HEK293 (cell line): ENCODE results near the gene TNNT2.

ENCODE experiments used
- CTCF ChIA-PET: fragments of 350-600 bp; formaldehyde crosslinking; extraction: SDS; loops from one replicate; lab custom pipeline; 2021; ENCODE audit warnings: antibody characterized with exemption; lab: Yijun Ruan, JAX
- POLR2A ChIA-PET: fragments of 300-600 bp; formaldehyde crosslinking; extraction: SDS; loops from one replicate; lab custom pipeline; 2020; ENCODE audit warnings: antibody characterized with exemption, inconsistent platforms; lab: Yijun Ruan, JAX
- H3K27ac ChIP-seq: fragments of 200-500 bp; sonication (Bioruptor generic); 2 replicates; pipeline ENCODE4 v1.5.1; 2014; ENCODE audit warnings: low read depth, low read length, control low read depth, inconsistent platforms; ENCODE audit errors: extremely low read depth
- H3K36me3 ChIP-seq, 2 experiments: fragments of 200-500 bp in 1 of 2; sonication (Bioruptor generic) in 1 of 2; 1 replicate in 1 of 2; 2 replicates in 1 of 2; pipeline ENCODE4 v1.5.1; 2014 to 2017; ENCODE audit warnings: inconsistent platforms in 2 of 2, low read length in 2 of 2; ENCODE audit not compliant: control insufficient read depth in 2 of 2, insufficient read depth in 1 of 2
- H3K4me1 ChIP-seq: fragments of 200-500 bp; sonication (Bioruptor generic); 2 replicates; pipeline ENCODE4 v1.5.1; 2014; ENCODE audit warnings: mild to moderate bottlenecking, low read length, inconsistent platforms; ENCODE audit not compliant: control insufficient read depth, insufficient read depth
- H3K4me3 ChIP-seq: 2 replicates; pipeline ENCODE4 v1.5.1; 2011; ENCODE audit warnings: low read depth, mild to moderate bottlenecking, control low read depth, low read length, moderate library complexity
- H3K9me3 ChIP-seq: fragments of 200-500 bp; sonication (Bioruptor generic); 2 replicates; pipeline ENCODE4 v1.5.1; 2014; ENCODE audit warnings: low read depth, low read length, inconsistent platforms; ENCODE audit not compliant: control insufficient read depth, insufficient read depth
- PRDM1 ChIP-seq: fragments of 450-650 bp; formaldehyde crosslinking; IDR thresholded peaks from 2 replicates; pipeline ENCODE4; 2016; ENCODE audit warnings: missing biosample characterization, missing genetic modification characterization
- PRDM10 ChIP-seq: fragments of 450-650 bp; formaldehyde crosslinking; IDR thresholded peaks from 2 replicates; pipeline ENCODE4 v1.5.1; 2016; ENCODE audit warnings: missing biosample characterization, missing genetic modification characterization
- RBAK ChIP-seq: fragments of 450-650 bp; formaldehyde crosslinking; IDR thresholded peaks from 2 replicates; pipeline ENCODE4 v1.5.1; 2016; ENCODE audit warnings: missing biosample characterization, missing genetic modification characterization
- TCF7L2 ChIP-seq: IDR thresholded peaks from 2 replicates; pipeline ENCODE4 v1.6.1; 2011; ENCODE audit warnings: low read depth, mild to moderate bottlenecking, inconsistent platforms, low read length, moderate library complexity, borderline replicate concordance
- ZBTB8A ChIP-seq: fragments of 450-650 bp; formaldehyde crosslinking; IDR thresholded peaks from 2 replicates; pipeline ENCODE4 v1.5.1; 2016; ENCODE audit warnings: missing biosample characterization, missing genetic modification characterization
- ZIC2 ChIP-seq: fragments of 450-650 bp; formaldehyde crosslinking; IDR thresholded peaks from 2 replicates; pipeline ENCODE4 v1.5.1; 2016; ENCODE audit warnings: missing biosample characterization, missing genetic modification characterization
- ZNF132 ChIP-seq: fragments of 450-650 bp; formaldehyde crosslinking; IDR thresholded peaks from 2 replicates; pipeline ENCODE4 v1.5.1; 2017; ENCODE audit warnings: missing biosample characterization, missing genetic modification characterization, borderline replicate concordance
- ZNF155 ChIP-seq: fragments of 450-650 bp; formaldehyde crosslinking; IDR thresholded peaks from 2 replicates; pipeline ENCODE4 v1.5.1; 2016; ENCODE audit warnings: missing biosample characterization, missing genetic modification characterization
- ZNF175 ChIP-seq: fragments of 450-650 bp; formaldehyde crosslinking; IDR thresholded peaks from 2 replicates; pipeline ENCODE4 v1.5.1; 2016; ENCODE audit warnings: missing biosample characterization, missing genetic modification characterization
- ZNF19 ChIP-seq: fragments of 450-650 bp; formaldehyde crosslinking; IDR thresholded peaks from 2 replicates; pipeline ENCODE4; 2016; ENCODE audit warnings: missing biosample characterization, missing genetic modification characterization, low read depth
- ZNF211 ChIP-seq: fragments of 450-650 bp; formaldehyde crosslinking; IDR thresholded peaks from 2 replicates; pipeline ENCODE4 v1.5.1; 2016; ENCODE audit warnings: low read depth, missing biosample characterization, missing genetic modification characterization
- ZNF23 ChIP-seq: fragments of 450-650 bp; formaldehyde crosslinking; IDR thresholded peaks from 2 replicates; pipeline ENCODE4 v1.5.1; 2016; ENCODE audit warnings: missing biosample characterization, missing genetic modification characterization, borderline replicate concordance
- ZNF311 ChIP-seq: fragments of 450-650 bp; formaldehyde crosslinking; IDR thresholded peaks from 2 replicates; pipeline ENCODE4 v1.5.1; 2017; ENCODE audit warnings: missing biosample characterization, missing genetic modification characterization, borderline replicate concordance
- ZNF335 ChIP-seq: fragments of 450-650 bp; formaldehyde crosslinking; conservative IDR thresholded peaks from 2 replicates; pipeline ENCODE4 v1.5.1; 2016; ENCODE audit warnings: missing biosample characterization, missing genetic modification characterization
- ZNF391 ChIP-seq: fragments of 450-650 bp; formaldehyde crosslinking; IDR thresholded peaks from 2 replicates; pipeline ENCODE4 v1.5.1; 2016; ENCODE audit warnings: low read depth, missing biosample characterization, missing genetic modification characterization, borderline replicate concordance
- ZNF423 ChIP-seq: fragments of 450-650 bp; formaldehyde crosslinking; IDR thresholded peaks from 2 replicates; pipeline ENCODE4 v1.5.1; 2016; ENCODE audit warnings: missing biosample characterization, missing genetic modification characterization
- ZNF518A ChIP-seq: fragments of 450-650 bp; formaldehyde crosslinking; conservative IDR thresholded peaks from 2 replicates; pipeline ENCODE4 v1.5.1; 2016; ENCODE audit warnings: low read depth, missing biosample characterization, missing genetic modification characterization
- ZNF621 ChIP-seq: fragments of 450-650 bp; formaldehyde crosslinking; IDR thresholded peaks from 2 replicates; pipeline ENCODE4 v1.5.1; 2017; ENCODE audit warnings: missing biosample characterization, missing genetic modification characterization
- ZNF624 ChIP-seq: fragments of 450-650 bp; formaldehyde crosslinking; IDR thresholded peaks from 2 replicates; pipeline ENCODE4 v1.5.1; 2017; ENCODE audit warnings: missing biosample characterization, missing genetic modification characterization
- ZNF626 ChIP-seq: fragments of 450-650 bp; sonication (Bioruptor Pico); formaldehyde crosslinking; IDR thresholded peaks from 2 replicates; pipeline ENCODE4 v1.5.1; 2018; ENCODE audit warnings: missing biosample characterization, missing genetic modification characterization, inconsistent platforms
- ZNF670 ChIP-seq: fragments of 450-650 bp; formaldehyde crosslinking; IDR thresholded peaks from 2 replicates; pipeline ENCODE4 v1.5.1; 2016; ENCODE audit warnings: missing biosample characterization, missing genetic modification characterization, low read depth
- ZNF701 ChIP-seq: fragments of 450-650 bp; formaldehyde crosslinking; IDR thresholded peaks from 2 replicates; pipeline ENCODE4 v1.5.1; 2016; ENCODE audit warnings: missing biosample characterization, missing genetic modification characterization
- ZNF76 ChIP-seq: fragments of 450-650 bp; formaldehyde crosslinking; IDR thresholded peaks from 2 replicates; pipeline ENCODE4; 2016; ENCODE audit warnings: low read depth, missing biosample characterization, missing genetic modification characterization, borderline replicate concordance
- ZNF792 ChIP-seq: fragments of 450-650 bp; formaldehyde crosslinking; IDR thresholded peaks from 2 replicates; pipeline ENCODE4 v1.5.1; 2016; ENCODE audit warnings: missing biosample characterization, missing genetic modification characterization
- TF ChIP-seq, protein P1 (sequence below): fragments of 450-650 bp; formaldehyde crosslinking; IDR thresholded peaks from 2 replicates; pipeline ENCODE4 v1.5.1; 2016; ENCODE audit warnings: missing biosample characterization, missing genetic modification characterization
- TF ChIP-seq, protein P2 (sequence below): IDR thresholded peaks from 2 replicates; pipeline ENCODE4 v1.6.1; 2011; ENCODE audit warnings: mild to moderate bottlenecking, low read depth, low read length, borderline replicate concordance
- TF ChIP-seq, protein P3 (sequence below): fragments of 450-650 bp; formaldehyde crosslinking; IDR thresholded peaks from 2 replicates; pipeline ENCODE4 v1.5.1; 2016; ENCODE audit warnings: missing biosample characterization, missing genetic modification characterization

TNNT2 gene

GRCh38 chr1:201309416-201309815, 68.1 kb downstream of the TNNT2 start:
- CTCF ChIA-PET = interaction anchor here (0.6 to 4.8 kb wide), 9 partner anchors 10 to 192 kb away, joined by 3 to 44 read pairs (median 3); no protein-coding TSS in a partner anchor
- Histone ChIP-seq H3K27ac (no peak overlapping the region), H3K36me3 (no peaks in the 10 kb centered on the region), H3K4me3 (no peak overlapping the region), H3K4me1 (no peaks in the 10 kb centered on the region; the same call in 1 of the 2 replicates), H3K9me3 (no peaks in the 10 kb centered on the region)
- POLR2A ChIA-PET = interaction anchor here (1.5 kb wide), 1 partner anchor 10 kb away, joined by 3 read pairs; no protein-coding TSS in a partner anchor
- TF ChIP-seq ZNF211 (tag by site-specific recombination) (no peak), ZNF132 (tag by site-specific recombination) (no peak), TCF7L2 (no peak), ZNF391 (tag by site-specific recombination) (no peak), ZNF423 (no peak), ZNF19 (tag by site-specific recombination) (no peak), ZNF626 (tag by site-specific recombination) (no peak), ZNF621 (no peak), ZNF311 (no peak), ZNF76 (no peak), ZNF335 (tag by site-specific recombination) (no peak), ZNF701 (tag by site-specific recombination) (no peak), ZNF155 (no peak), ZNF175 (tag by site-specific recombination) (no peak), ZNF624 (tag by site-specific recombination) (no peak), PRDM10 (tag by site-specific recombination) (no peak), RBAK (tag by site-specific recombination) (no peak), ZNF670 (tag by site-specific recombination) (no peak), PRDM1 (no peak), ZNF518A (tag by site-specific recombination) (no peak), ZIC2 (tag by site-specific recombination) (peak; percentile 63), ZNF23 (tag by site-specific recombination) (no peak), ZBTB8A (no peak), ZNF792 (tag by site-specific recombination) (no peak)
- TF ChIP-seq, protein P1, sequence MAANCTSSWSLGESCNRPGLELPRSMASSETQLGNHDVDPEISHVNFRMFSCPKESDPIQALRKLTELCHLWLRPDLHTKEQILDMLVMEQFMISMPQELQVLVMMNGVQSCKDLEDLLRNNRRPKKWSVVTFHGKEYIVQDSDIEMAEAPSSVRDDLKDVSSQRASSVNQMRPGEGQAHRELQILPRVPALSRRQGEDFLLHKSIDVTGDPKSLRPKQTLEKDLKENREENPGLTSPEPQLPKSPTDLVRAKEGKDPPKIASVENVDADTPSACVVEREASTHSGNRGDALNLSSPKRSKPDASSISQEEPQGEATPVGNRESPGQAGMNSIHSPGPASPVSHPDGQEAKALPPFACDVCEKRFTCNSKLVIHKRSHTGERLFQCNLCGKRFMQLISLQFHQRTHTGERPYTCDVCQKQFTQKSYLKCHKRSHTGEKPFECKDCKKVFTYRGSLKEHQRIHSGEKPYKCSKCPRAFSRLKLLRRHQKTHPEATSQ = no peak
- TF ChIP-seq, protein P2, sequence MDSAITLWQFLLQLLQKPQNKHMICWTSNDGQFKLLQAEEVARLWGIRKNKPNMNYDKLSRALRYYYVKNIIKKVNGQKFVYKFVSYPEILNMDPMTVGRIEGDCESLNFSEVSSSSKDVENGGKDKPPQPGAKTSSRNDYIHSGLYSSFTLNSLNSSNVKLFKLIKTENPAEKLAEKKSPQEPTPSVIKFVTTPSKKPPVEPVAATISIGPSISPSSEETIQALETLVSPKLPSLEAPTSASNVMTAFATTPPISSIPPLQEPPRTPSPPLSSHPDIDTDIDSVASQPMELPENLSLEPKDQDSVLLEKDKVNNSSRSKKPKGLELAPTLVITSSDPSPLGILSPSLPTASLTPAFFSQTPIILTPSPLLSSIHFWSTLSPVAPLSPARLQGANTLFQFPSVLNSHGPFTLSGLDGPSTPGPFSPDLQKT = no peak
- TF ChIP-seq, protein P3, sequence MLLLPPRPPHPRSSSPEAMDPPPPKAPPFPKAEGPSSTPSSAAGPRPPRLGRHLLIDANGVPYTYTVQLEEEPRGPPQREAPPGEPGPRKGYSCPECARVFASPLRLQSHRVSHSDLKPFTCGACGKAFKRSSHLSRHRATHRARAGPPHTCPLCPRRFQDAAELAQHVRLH (tag by site-specific recombination) = no peak
